ENCODE results near the gene SNX7.
A peak's percentile ranks its signal among the peaks of the same experiment; 100 is the strongest.

The SNX7 gene

DNA sequence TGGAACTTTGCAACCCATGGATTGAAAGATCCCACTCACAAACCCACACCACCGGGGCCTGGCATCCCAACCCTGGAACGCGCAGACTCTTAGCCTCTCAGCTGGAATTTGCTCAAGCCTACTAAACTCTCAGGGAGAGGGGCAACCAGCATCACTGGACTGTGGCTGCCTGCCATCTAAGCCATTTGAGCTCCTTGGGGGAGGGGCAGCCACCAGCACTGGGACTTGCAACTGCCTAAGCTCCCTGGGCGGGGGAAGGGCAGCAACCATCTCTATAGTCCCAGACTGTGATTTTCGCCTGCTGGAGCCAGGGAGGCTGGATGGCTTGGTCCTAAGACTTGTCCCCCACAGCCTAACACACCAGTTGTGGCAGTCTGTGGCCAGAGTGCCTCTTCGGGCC, 122.3 kb downstream of the SNX7 start:
- H3K9ac ChIP-seq = no peak overlapping the region
- H3K9me3 ChIP-seq (replicated peaks in 1 of 11) = peaks cover 27 to 39% (median 35%) of the 10 kb centered on the region in 11 experiments
- no peak overlapping the region for H3K4me3 ChIP-seq
- no peak for TF ChIP-seq Cebpa-rat (IDR thresholded peaks at IDR 0.05)
- no peaks in the 10 kb centered on the region for H4K20me1 ChIP-seq
- no peaks in the 10 kb centered on the region for H3K36me3 ChIP-seq
- H3K27ac ChIP-seq = no peak overlapping the region
- H3K4me1 ChIP-seq = no peaks in the 10 kb centered on the region
- no peaks in the 10 kb centered on the region for H3K27me3 ChIP-seq
- no peak overlapping the region for H3K4me2 ChIP-seq

- H3K9ac ChIP-seq = no peak overlapping the region
- H3K9me3 ChIP-seq (replicated peaks in 1 of 11) = peaks cover 0 to 7% (median 5%) of the 10 kb centered on the region in 11 experiments; a peak in 9 of 22 replicates
- no peaks in the 10 kb centered on the region for H3K36me3 ChIP-seq
- H3K27me3 ChIP-seq = no peaks in the 10 kb centered on the region
- H3K4me1 ChIP-seq = no peaks in the 10 kb centered on the region
- no peak overlapping the region for H3K4me2 ChIP-seq
- no peak overlapping the region for H3K27ac ChIP-seq
- H4K20me1 ChIP-seq = no peaks in the 10 kb centered on the region
- H3K4me3 ChIP-seq = no peak overlapping the region
- no peak for TF ChIP-seq Cebpa-rat (IDR thresholded peaks at IDR 0.05)
These were observed 130.0 kb downstream of the SNX7 start for GRCh38 chr1:98791498-98791897.

- Histone ChIP-seq H3K9ac (no peak overlapping the region), H3K36me3 (no peaks in the 10 kb centered on the region), H3K4me2 (no peak overlapping the region), H3K9me3 (replicated peaks in 1 of 11) (peaks cover 0 to under 1% (median 0%) of the 10 kb centered on the region in 11 experiments; a peak in 1 of 22 replicates), H3K27me3 (no peaks in the 10 kb centered on the region), H3K4me1 (no peaks in the 10 kb centered on the region; a peak in 1 of 20 replicates), H3K27ac (no peak overlapping the region), H3K4me3 (no peak overlapping the region), H4K20me1 (no peaks in the 10 kb centered on the region)
- no peak for TF ChIP-seq Cebpa-rat (IDR thresholded peaks at IDR 0.05)
These were observed 130.6 kb downstream of the SNX7 start for GRCh38 chr1:98792123-98792522.

DNA sequence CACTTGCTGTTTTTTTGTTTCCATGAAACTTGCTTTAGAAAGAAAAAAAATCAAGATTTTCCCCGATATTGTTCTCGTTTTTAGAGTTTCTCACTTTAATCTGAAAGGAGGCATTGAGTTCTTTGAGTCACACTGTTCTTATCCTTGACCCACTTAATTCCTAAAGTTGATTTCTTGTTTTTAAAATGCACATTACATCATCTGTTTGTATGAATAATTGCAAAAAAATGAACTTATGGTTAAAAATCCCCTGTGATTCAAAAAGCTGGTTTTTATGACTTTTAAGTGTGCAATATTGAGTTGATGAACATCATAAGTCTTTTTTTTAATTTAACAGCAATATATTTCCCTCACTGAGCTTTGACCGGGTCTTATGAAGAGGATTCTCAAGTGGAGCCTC, 131.6 kb downstream of the SNX7 start:
- no peak overlapping the region for H3K27ac ChIP-seq
- no peak overlapping the region for H3K9ac ChIP-seq
- no peaks in the 10 kb centered on the region for H4K20me1 ChIP-seq
- no peaks in the 10 kb centered on the region for H3K27me3 ChIP-seq
- no peak overlapping the region for H3K4me2 ChIP-seq
- no peaks in the 10 kb centered on the region for H3K9me3 ChIP-seq (replicated peaks in 1 of 11)
- H3K36me3 ChIP-seq = no peaks in the 10 kb centered on the region
- peaks cover 0 to 9% (median 0%) of the 10 kb centered on the region in 10 experiments; a peak in 4 of 20 replicates for H3K4me1 ChIP-seq
- H3K4me3 ChIP-seq = no peak overlapping the region
- TF ChIP-seq Cebpa-rat (IDR thresholded peaks at IDR 0.05) = no peak

- H3K4me3 ChIP-seq = no peak overlapping the region
- no peak for TF ChIP-seq Cebpa-rat (IDR thresholded peaks at IDR 0.05)
- H3K27ac ChIP-seq = no peak overlapping the region
- H3K27me3 ChIP-seq = no peaks in the 10 kb centered on the region
- no peaks in the 10 kb centered on the region for H4K20me1 ChIP-seq
- no peak overlapping the region for H3K4me2 ChIP-seq
- no peaks in the 10 kb centered on the region for H3K36me3 ChIP-seq
- no peaks in the 10 kb centered on the region for H3K9me3 ChIP-seq (replicated peaks in 1 of 11)
- H3K4me1 ChIP-seq = peaks cover 0 to 9% (median 0%) of the 10 kb centered on the region in 10 experiments; a peak in 4 of 20 replicates
- H3K9ac ChIP-seq = no peak overlapping the region
These were observed 132.8 kb downstream of the SNX7 start for GRCh38 chr1:98794196-98794886.

- Histone ChIP-seq H3K9me3 (replicated peaks in 1 of 11) (no peaks in the 10 kb centered on the region), H3K27ac (no peak overlapping the region), H3K4me3 (no peak overlapping the region), H4K20me1 (no peaks in the 10 kb centered on the region), H3K36me3 (no peaks in the 10 kb centered on the region), H3K4me2 (no peak overlapping the region), H3K9ac (no peak overlapping the region), H3K4me1 (peaks cover 0 to 9% (median 0%) of the 10 kb centered on the region in 10 experiments; a peak in 4 of 20 replicates), H3K27me3 (no peaks in the 10 kb centered on the region)
- no peak for TF ChIP-seq Cebpa-rat (IDR thresholded peaks at IDR 0.05)
These were observed 134.5 kb downstream of the SNX7 start for GRCh38 chr1:98796049-98796448.

DNA sequence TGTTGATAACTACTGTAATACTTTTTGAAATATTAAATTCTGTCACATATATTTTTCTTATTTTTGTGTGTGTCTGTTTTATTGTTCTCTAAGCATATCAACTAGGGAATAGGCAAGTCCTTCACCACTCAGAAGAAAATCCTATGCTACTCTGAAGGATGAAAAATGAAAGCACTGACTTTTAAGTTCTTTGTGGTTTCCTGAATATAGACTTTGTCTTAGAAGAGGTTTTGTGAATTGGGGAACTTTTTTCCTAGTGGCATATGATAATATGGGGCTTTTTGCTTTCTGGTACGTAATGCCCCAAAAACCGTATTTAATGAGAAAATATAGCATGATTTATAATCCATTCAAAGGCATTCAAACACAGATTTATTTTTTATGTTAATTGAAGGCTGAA, 136.0 kb downstream of the SNX7 start:
- no peaks in the 10 kb centered on the region for H3K27me3 ChIP-seq
- H3K4me2 ChIP-seq = peak overlapping the region in 1 of 11 experiments; percentile 10; a peak in 2 of 22 replicates
- H3K27ac ChIP-seq = no peak overlapping the region
- no peak for TF ChIP-seq Cebpa-rat (IDR thresholded peaks at IDR 0.05)
- peaks cover 0 to 9% (median 0%) of the 10 kb centered on the region in 10 experiments; a peak in 4 of 20 replicates for H3K4me1 ChIP-seq
- H3K4me3 ChIP-seq = no peak overlapping the region
- H4K20me1 ChIP-seq = no peaks in the 10 kb centered on the region
- no peaks in the 10 kb centered on the region for H3K36me3 ChIP-seq
- no peaks in the 10 kb centered on the region for H3K9me3 ChIP-seq (replicated peaks in 1 of 11)
- H3K9ac ChIP-seq = no peak overlapping the region

Data from BLaER1 treated with 17β-estradiol and CSF1 and Interleukin-3, amounts not matched to agents 10 nM and 100 nM (cell line).